Suprapubic skin (tissue), 3 donors: Measurements from ENCODE around the gene LATS2.

ENCODE experiments used
- CTCF ChIP-seq, 2 donors: fragments of 200-600 bp in 1 of 2; fragments of 450-650 bp in 1 of 2; sonication (generic) in 1 of 2; IDR thresholded peaks; one replicate each; pipeline ENCODE4 v1.5.1; 2016 to 2019; ENCODE audit warnings: antibody characterized with exemption in 2 of 2, mild to moderate bottlenecking in 1 of 2, moderate library complexity in 1 of 2
- POLR2AphosphoS5 ChIP-seq, 3 donors: sonication (generic); formaldehyde crosslinking; IDR thresholded peaks; one replicate each; pipeline ENCODE4 v1.6.1; 2017; ENCODE audit warnings: antibody characterized with exemption in 3 of 3

GRCh38 chr13:21014502-21015170, 46.8 kb downstream of the LATS2 start:
- TF ChIP-seq CTCF (IDR thresholded peaks at IDR 0.05) (no peak), POLR2AphosphoS5 (IDR thresholded peaks at IDR 0.05) (no peak)
